ENCODE results near the gene THOP1. TPM values are rescaled to one million over a fixed set of nuclear protein-coding genes. Genes with fewer than 3 reads are reported as not detected.

Gene THOP1
- total RNA-seq, 1 donor from 2014 or later: 207 TPM

GRCh38 chr19:2797280-2797679, 12.0 kb downstream of the THOP1 start:
- no peak overlapping the region for H3K27ac Mint-ChIP-seq

GRCh38 chr19:2798158-2798685, 12.9 kb downstream of the THOP1 start:
- H3K27me3 Mint-ChIP-seq: no peaks in the 10 kb centered on the region
- H3K9me3 Mint-ChIP-seq: no peaks in the 10 kb centered on the region
- no peak overlapping the region for H3K4me3 Mint-ChIP-seq
- H3K36me3 Mint-ChIP-seq (ENCODE audit: low read depth): peaks cover 34% of the 10 kb centered on the region
- DNase-seq: no peak
- no peak overlapping the region for H3K27ac Mint-ChIP-seq
- intact Hi-C loops (cut with micrococcal nuclease): no loop called here
- no peaks in the 10 kb centered on the region for H3K4me1 Mint-ChIP-seq

More at GRCh38 chr19:2797280-2797679, 12.0 kb downstream of the THOP1 start:
- no peak for DNase-seq
- Mint-ChIP-seq H3K27me3 (no peaks in the 10 kb centered on the region), H3K4me1 (no peaks in the 10 kb centered on the region), H3K9me3 (no peaks in the 10 kb centered on the region), H3K36me3 (ENCODE audit: low read depth) (peaks cover 31% of the 10 kb centered on the region), H3K4me3 (no peak overlapping the region)
- intact Hi-C loops (cut with micrococcal nuclease): no loop called here

DNA sequence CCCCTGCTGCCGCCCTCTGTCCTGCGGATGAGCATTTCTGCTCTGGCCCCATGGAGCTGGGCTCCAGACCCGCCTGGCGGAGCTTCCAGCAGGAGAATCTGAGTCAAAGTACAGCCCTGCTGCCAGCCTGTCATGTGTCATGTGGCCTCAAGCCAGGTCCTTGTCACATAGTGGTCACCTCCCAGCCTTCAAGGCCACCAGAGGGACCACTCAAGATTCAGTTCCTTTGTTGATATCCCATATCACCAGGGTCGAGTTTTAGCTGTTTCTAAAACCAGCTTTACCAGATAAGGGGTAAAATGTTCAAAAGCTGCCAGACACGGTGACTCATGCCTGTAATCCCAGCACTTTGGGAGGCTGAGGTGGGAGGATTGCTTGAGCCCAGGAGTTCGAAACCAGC, 13.4 kb downstream of the THOP1 start:
- Mint-ChIP-seq H3K4me3 (no peak overlapping the region), H3K27ac (no peak overlapping the region), H3K4me1 (no peaks in the 10 kb centered on the region), H3K36me3 (ENCODE audit: low read depth) (peaks cover 33% of the 10 kb centered on the region), H3K27me3 (no peaks in the 10 kb centered on the region), H3K9me3 (no peaks in the 10 kb centered on the region)
- intact Hi-C loops (cut with micrococcal nuclease): no loop called here
- no peak for DNase-seq

GRCh38 chr19:2799273-2800020, 14.1 kb downstream of the THOP1 start:
- no peak for DNase-seq
- Mint-ChIP-seq H3K27ac (no peak overlapping the region), H3K27me3 (no peaks in the 10 kb centered on the region), H3K4me1 (no peaks in the 10 kb centered on the region), H3K9me3 (no peaks in the 10 kb centered on the region), H3K4me3 (no peak overlapping the region), H3K36me3 (ENCODE audit: low read depth) (peaks cover 33% of the 10 kb centered on the region)
- intact Hi-C loops (cut with micrococcal nuclease): no loop called here

DNA sequence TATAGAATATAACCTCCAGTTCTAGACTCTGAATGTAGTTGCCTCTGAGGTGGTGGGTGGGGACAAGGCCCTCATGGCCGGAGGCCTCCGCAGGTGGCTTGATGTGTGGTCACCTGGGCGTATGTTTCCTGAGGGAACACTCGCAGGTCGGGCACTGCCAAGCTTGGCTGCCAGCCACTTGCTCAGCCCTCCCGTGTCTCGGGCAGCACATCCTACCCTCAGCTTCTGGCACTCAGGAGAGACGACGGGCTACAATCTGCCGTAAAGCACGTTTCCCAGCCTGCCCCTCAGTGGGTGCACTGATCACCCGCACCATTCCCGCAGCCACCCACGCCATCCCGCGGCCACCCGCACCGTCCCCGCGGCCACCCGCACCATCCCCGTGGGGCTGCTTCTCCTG, 15.2 kb downstream of the THOP1 start:
- Mint-ChIP-seq H3K27me3 (no peaks in the 10 kb centered on the region), H3K4me3 (no peak overlapping the region), H3K4me1 (no peaks in the 10 kb centered on the region), H3K9me3 (no peaks in the 10 kb centered on the region), H3K27ac (no peak overlapping the region), H3K36me3 (ENCODE audit: low read depth) (peaks cover 32% of the 10 kb centered on the region)
- intact Hi-C loops (cut with micrococcal nuclease): no loop called here
- no peak for DNase-seq

GRCh38 chr19:2802826-2803225, 17.5 kb downstream of the THOP1 start:
- no peak overlapping the region for H3K4me3 Mint-ChIP-seq
- DNase-seq: no peak
- no peaks in the 10 kb centered on the region for H3K4me1 Mint-ChIP-seq
- intact Hi-C loops (cut with micrococcal nuclease): no loop called here
- H3K27me3 Mint-ChIP-seq: no peaks in the 10 kb centered on the region
- no peaks in the 10 kb centered on the region for H3K9me3 Mint-ChIP-seq
- H3K36me3 Mint-ChIP-seq (ENCODE audit: low read depth): peaks cover 33% of the 10 kb centered on the region
- no peak overlapping the region for H3K27ac Mint-ChIP-seq

- H3K9me3 Mint-ChIP-seq: no peaks in the 10 kb centered on the region
- intact Hi-C loops (cut with micrococcal nuclease): no loop called here
- H3K4me1 Mint-ChIP-seq: no peaks in the 10 kb centered on the region
- H3K27me3 Mint-ChIP-seq: no peaks in the 10 kb centered on the region
- peaks cover 35% of the 10 kb centered on the region for H3K36me3 Mint-ChIP-seq (ENCODE audit: low read depth)
- H3K4me3 Mint-ChIP-seq: no peak overlapping the region
- DNase-seq: no peak
- no peak overlapping the region for H3K27ac Mint-ChIP-seq
These were observed 18.3 kb downstream of the THOP1 start for GRCh38 chr19:2803486-2804155.

GRCh38 chr19:2804156-2805004, 19.1 kb downstream of the THOP1 start:
- no peak overlapping the region for H3K4me3 Mint-ChIP-seq
- no peak for DNase-seq
- H3K27ac Mint-ChIP-seq: no peak overlapping the region
- H3K4me1 Mint-ChIP-seq: no peaks in the 10 kb centered on the region
- peaks cover 42% of the 10 kb centered on the region for H3K36me3 Mint-ChIP-seq (ENCODE audit: low read depth)
- intact Hi-C loops (cut with micrococcal nuclease): no loop called here
- H3K27me3 Mint-ChIP-seq: no peaks in the 10 kb centered on the region
- H3K9me3 Mint-ChIP-seq: no peaks in the 10 kb centered on the region

- intact Hi-C loops (cut with micrococcal nuclease): no loop called here
- peaks cover 45% of the 10 kb centered on the region for H3K36me3 Mint-ChIP-seq (ENCODE audit: low read depth)
- no peak for DNase-seq
- no peaks in the 10 kb centered on the region for H3K27me3 Mint-ChIP-seq
- H3K4me3 Mint-ChIP-seq: no peak overlapping the region
- no peaks in the 10 kb centered on the region for H3K4me1 Mint-ChIP-seq
- no peak overlapping the region for H3K27ac Mint-ChIP-seq
- no peaks in the 10 kb centered on the region for H3K9me3 Mint-ChIP-seq
These were observed 20.1 kb downstream of the THOP1 start for GRCh38 chr19:2805261-2805900.

- intact Hi-C loops (cut with micrococcal nuclease): no loop called here
These were observed 20.8 kb downstream of the THOP1 start for GRCh38 chr19:2805991-2806649.

DNA sequence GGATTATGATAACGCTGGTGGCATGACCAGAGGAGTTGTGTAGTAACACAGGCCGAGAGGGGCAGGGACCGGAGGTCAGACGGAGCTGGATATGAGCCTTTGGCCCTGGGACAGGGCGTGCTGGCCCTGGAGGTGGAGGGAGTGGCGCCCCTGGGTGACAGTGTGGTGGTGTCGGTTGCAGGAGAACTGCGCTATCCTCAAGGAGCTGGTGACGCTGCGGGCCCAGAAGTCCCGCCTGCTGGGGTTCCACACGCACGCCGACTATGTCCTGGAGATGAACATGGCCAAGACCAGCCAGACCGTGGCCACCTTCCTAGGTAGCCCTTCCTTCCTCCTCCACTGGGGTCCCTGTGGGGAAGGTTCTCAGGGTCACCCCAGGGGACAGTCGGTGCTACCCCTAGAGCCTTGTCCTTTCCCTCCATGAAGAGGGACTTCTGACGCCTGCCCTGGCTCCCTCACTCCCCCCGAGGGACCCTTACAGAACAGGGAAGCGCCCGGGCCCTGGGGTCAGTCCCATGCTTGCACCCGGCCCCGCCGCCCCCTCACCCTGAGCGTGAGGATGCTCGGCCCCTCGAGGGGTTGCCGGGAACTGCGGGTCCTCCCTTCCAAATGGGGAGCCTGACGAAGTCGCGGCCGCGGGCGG, 21.6 kb downstream of the THOP1 start:
- Mint-ChIP-seq H3K36me3 (ENCODE audit: low read depth) (peaks cover 38% of the 10 kb centered on the region), H3K4me1 (no peaks in the 10 kb centered on the region), H3K9me3 (no peaks in the 10 kb centered on the region), H3K27me3 (no peaks in the 10 kb centered on the region), H3K4me3 (no peak overlapping the region), H3K27ac (no peak overlapping the region)
- no peak for DNase-seq
- intact Hi-C loops (cut with micrococcal nuclease): no loop called here

More at GRCh38 chr19:2805991-2806649, 20.8 kb downstream of the THOP1 start:
- Mint-ChIP-seq H3K27me3 (no peaks in the 10 kb centered on the region), H3K9me3 (no peaks in the 10 kb centered on the region), H3K36me3 (ENCODE audit: low read depth) (peaks cover 42% of the 10 kb centered on the region), H3K4me3 (no peak overlapping the region), H3K27ac (no peak overlapping the region), H3K4me1 (no peaks in the 10 kb centered on the region)
- DNase-seq: no peak

DNA sequence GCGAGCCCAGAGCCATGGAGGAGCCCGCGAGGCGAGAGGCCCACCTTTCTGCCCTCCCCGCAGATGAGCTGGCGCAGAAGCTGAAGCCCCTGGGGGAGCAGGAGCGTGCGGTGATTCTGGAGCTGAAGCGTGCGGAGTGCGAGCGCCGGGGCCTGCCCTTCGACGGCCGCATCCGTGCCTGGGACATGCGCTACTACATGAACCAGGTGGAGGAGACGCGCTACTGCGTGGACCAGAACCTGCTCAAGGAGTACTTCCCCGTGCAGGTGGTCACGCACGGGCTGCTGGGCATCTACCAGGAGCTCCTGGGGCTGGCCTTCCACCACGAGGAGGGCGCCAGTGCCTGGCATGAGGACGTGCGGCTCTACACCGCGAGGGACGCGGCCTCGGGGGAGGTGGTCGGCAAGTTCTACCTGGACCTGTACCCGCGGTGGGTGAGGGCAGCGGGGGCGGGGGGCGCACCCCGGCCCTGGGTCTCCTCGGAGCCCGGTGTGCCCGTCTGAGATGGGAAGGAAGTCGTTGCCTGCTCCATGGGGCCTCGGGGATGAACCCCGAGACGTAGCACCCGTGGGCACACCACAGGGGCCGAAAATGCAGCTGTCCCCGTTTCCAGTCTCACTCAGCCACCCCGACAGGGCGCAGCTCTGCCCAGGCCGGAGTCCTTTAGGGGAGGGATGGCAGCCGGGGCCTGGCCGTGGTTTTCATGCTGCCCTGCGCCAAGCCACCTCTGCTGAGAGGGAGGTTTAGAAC, 22.3 kb downstream of the THOP1 start:
- intact Hi-C loops (cut with micrococcal nuclease): no loop called here
- Mint-ChIP-seq H3K27ac (no peak overlapping the region), H3K9me3 (no peaks in the 10 kb centered on the region), H3K4me3 (no peak overlapping the region), H3K27me3 (no peaks in the 10 kb centered on the region), H3K36me3 (ENCODE audit: low read depth) (peaks cover 36% of the 10 kb centered on the region), H3K4me1 (no peaks in the 10 kb centered on the region)
- DNase-seq: no peak

Measured in activated CD4-positive, alpha-beta T cell treated with anti-CD3 and anti-CD28 coated beads, Interleukin-2, amount 10 ng/mL, durations not matched to agents 24 days and 14 days (primary cell).